Activated CD4-positive, alpha-beta T cell treated with anti-CD3 and anti-CD28 coated beads for 48 hours (primary cell): Measurements from ENCODE around the gene MECP2.

ENCODE experiments used
- DNase-seq: peaks from one replicate; pipeline ENCODE4 v3.0.0-alpha.2; 2020

Gene MECP2

GRCh38 chrX:154030715-154031305 lies 66.7 kb downstream of the MECP2 start:
- no peak for DNase-seq

- no peak for DNase-seq
These were observed 67.3 kb downstream of the MECP2 start for GRCh38 chrX:154030266-154030665.

GRCh38 chrX:154029439-154029838 lies 68.1 kb downstream of the MECP2 start:
- DNase-seq: no peak

GRCh38 chrX:154028502-154029184 lies 68.9 kb downstream of the MECP2 start:
- DNase-seq: no peak

- no peak for DNase-seq
These were observed 69.5 kb downstream of the MECP2 start for GRCh38 chrX:154027986-154028385.

GRCh38 chrX:154027022-154027402 lies 70.5 kb downstream of the MECP2 start:
- no peak for DNase-seq

- no peak for DNase-seq
These were observed 71.1 kb downstream of the MECP2 start for GRCh38 chrX:154026136-154027021.

GRCh38 chrX:154025230-154025629 lies 72.3 kb downstream of the MECP2 start:
- DNase-seq: no peak

GRCh38 chrX:154024271-154024670 lies 73.2 kb downstream of the MECP2 start:
- DNase-seq: no peak

- no peak for DNase-seq
These were observed 74.1 kb downstream of the MECP2 start for GRCh38 chrX:154023276-154024000.

- no peak for DNase-seq
These were observed 75.4 kb downstream of the MECP2 start for GRCh38 chrX:154022108-154022507.

GRCh38 chrX:154021131-154021611 lies 76.3 kb downstream of the MECP2 start:
- peak; percentile 41 for DNase-seq

GRCh38 chrX:154020536-154021115 lies 76.9 kb downstream of the MECP2 start:
- DNase-seq: peak; percentile 18

- peak; percentile 62 for DNase-seq
These were observed 77.6 kb downstream of the MECP2 start, which contains the start of gene IRAK1 for GRCh38 chrX:154019633-154020528. Gene IRAK1, minus strand, starts transcription at chrX:154019902. Its CDS starts 90 bp downstream, at chrX:154019812.

GRCh38 chrX:154019061-154019621 lies 78.4 kb downstream of the MECP2 start:
- DNase-seq: peak; percentile 39

- DNase-seq: no peak
These were observed 78.9 kb downstream of the MECP2 start for GRCh38 chrX:154018518-154019060.

- DNase-seq: no peak
These were observed 79.6 kb downstream of the MECP2 start for GRCh38 chrX:154017766-154018517.

GRCh38 chrX:154016366-154017076 lies 81.0 kb downstream of the MECP2 start:
- DNase-seq: no peak

GRCh38 chrX:154015581-154016264 lies 81.8 kb downstream of the MECP2 start:
- DNase-seq: no peak
